GM21529 (cell line): ENCODE data around the gene OVOL3.
"Not testable (repeated sequence)": the region's sequence is repeated elsewhere in the genome, so short reads cannot be mapped to it uniquely, and the experiment has no call there.

Experiments used
- ATAC-seq: cut with Tn5 transposase; IDR thresholded peaks from one replicate; pipeline ENCODE4 v1.9.1; 2021; ENCODE audit not compliant: unreplicated experiment

OVOL3 gene

DNA sequence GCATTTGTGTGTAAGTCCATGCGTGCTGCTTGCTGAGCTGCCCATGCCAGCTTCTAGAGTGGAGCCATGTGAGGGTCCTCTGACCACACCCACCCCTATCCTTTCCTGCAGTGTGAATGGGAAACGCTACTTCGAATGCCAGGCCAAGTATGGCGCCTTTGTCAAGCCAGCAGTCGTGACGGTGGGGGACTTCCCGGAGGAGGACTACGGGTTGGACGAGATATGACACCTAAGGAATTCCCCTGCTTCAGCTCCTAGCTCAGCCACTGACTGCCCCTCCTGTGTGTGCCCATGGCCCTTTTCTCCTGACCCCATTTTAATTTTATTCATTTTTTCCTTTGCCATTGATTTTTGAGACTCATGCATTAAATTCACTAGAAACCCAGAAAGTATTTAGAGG is 14.6 kb downstream of the OVOL3 start:
- ATAC-seq: no peak

DNA sequence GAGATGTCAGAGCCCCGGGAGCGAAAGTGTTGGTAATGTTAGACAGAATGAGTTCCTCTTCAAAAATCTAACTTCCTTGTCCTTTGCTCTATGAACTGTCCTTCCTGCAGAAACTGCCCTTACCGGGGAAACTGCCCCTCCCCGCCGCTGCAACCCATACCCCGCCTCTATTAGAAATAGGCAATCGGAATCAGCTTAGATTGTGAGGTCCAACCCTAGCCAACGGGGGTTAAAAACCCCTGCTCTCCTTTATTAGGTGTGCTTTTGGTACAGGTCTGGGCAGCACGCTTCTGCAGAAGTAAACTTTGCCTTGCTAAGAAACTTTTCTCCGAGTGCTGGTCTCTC is 17.4 kb downstream of the OVOL3 start:
- ATAC-seq: peak; percentile 15

DNA sequence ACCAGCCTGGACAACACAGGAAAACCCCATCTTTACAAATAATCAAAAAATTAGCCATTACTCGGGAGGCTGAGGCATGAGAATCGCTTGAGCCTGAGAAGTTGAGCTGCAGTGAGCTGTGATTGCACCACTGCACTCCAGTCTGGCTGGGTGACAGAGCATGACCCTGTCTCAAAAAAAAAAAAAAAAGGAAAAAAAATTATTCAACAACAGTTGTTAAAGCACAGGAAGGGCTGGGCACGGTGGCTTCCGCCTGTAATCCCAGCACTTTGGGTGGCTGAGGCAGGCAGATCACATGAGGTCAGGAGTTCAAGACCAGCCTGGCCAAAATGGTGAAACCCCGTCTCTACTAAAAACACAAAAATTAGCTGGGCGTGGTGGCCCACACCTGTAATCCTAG is 20.3 kb downstream of the OVOL3 start:
- ATAC-seq: not testable (repeated sequence)

DNA sequence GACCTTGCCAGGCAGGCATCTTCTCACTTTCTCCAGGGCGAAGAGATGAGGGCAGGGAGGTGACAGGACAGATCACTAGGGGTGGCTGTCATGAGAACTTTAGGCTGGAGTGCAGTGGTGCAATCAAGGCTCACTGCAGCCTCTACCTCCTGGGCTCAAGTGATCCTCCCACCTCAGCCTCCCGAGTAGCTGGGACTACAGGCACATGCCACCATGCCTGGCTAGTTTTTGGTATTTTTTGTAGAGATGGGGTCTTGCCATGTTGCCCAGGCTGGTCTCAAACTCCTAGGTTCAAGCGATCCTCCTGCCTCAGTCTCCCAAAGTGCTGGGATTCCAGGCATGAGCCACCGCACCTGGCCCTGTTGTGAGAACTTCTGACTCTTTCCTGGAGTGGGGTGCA is 23.9 kb downstream of the OVOL3 start:
- ATAC-seq: not testable (repeated sequence)

DNA sequence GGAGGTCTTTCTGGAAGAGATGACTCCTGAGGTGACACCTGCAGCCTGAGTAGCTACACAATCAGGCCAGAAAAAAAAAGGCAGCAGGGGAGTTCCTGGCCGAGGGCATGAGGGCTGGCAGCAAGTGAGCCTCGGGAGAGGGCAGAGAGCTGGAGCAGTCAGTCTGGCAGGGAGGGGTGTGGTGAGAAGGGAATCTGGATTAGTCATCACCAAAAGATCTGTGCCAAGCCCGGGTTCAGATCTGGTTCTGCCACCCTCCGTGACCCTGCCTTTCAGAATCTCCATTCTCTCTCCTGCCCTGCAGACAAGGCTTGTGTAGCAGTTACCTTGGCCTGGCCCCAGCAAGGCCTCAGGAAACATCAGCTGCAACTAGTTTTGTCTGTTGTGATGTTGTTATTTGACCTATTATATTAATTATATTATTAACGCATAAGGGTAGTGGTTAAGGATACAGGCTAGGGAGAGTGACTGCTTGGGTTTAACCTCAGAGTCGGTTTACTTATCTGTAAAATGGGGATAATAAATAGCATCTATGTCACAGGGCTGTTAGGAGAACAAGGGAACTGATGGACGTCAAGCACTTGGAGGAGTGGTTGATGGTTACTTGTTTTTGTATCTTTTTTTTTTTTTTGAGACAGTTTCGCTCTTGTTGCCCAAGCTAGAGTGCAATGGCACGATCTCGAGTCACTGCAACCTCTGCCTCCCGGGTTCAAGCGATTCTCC is 26.2 kb downstream of the OVOL3 start:
- no peak for ATAC-seq

GRCh38 chr19:36139120-36139472 is 28.2 kb downstream of the OVOL3 start:
- no peak for ATAC-seq

GRCh38 chr19:36139473-36140303 is 28.7 kb downstream of the OVOL3 start, which contains the start of gene CAPNS1:
CAPNS1 (plus strand) TSS chr19:36140066; CDS start chr19:36141012, 946 bp downstream.
- ATAC-seq: peak; percentile 67

DNA sequence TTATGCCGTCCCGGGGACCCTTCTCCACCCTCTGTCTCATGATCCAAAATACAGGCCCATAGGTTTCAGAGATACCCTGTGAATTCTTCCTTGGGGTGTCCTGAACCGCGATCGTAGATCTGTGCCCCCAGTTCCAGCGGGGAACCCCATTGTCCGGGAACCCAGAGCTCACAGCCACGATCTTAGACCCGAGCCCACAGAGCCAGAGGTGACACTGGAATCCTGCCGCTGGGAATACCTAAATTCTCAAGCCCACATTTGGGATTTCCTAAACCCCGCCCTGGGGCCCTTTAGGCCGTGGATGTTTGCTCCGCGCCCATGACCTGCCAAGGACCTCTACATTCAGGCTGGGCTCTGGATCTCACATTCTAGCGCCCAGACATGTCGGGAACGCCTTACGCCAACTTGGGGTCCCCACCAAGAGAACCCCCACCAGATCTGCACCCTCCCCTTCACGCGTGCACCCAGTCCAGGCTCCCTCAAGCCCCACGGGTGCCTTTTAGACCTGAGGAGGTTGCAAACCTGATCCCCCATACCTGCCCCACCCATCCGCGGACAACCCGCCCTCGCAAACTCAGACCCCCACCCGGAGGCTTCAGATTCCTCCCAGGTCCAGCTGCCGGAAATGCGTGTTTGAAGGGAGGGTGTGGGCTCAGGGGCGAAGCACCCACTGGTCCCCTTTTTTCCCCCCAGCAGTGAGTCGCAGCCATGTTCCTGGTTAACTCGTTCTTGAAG is 29.5 kb downstream of the OVOL3 start:
- ATAC-seq: no peak

DNA sequence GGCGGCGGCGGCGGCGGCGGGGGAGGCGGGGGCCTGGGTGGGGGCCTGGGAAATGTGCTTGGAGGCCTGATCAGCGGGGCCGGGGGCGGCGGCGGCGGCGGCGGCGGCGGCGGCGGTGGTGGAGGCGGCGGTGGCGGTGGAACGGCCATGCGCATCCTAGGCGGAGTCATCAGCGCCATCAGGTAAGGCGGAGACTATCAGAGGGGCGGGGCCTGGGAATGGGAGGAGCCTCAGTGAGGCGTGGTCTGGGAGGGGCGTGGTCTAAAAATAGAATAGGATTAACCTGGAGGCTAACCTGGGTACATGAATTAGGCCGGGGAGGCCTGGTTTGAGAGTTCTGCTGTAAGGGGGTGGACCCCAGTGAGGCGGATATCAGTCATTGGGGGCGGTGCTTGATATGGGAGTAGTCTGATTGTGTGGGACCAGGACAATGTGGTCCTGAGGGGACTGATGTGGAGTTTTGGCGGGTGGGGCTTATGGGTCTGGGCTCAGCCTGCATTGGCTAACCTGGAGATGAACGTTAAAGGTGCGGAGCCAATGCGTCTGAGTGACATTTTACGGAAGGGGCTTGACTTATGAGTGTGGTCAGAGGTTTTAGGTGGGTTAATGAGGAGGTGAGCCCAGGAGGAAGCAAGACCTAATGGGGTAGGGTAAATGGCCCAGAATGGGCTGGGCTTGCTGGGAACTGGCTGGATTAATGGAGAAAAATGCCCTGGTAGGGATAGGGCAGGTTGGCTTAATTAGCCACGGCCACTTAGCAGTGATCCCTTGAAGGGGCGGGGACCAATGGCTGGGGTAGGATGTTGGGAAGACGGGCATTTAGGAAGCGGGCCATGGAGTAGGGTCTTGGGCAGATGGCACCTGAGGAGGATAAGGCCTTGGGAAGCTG is 30.3 kb downstream of the OVOL3 start:
- no peak for ATAC-seq

DNA sequence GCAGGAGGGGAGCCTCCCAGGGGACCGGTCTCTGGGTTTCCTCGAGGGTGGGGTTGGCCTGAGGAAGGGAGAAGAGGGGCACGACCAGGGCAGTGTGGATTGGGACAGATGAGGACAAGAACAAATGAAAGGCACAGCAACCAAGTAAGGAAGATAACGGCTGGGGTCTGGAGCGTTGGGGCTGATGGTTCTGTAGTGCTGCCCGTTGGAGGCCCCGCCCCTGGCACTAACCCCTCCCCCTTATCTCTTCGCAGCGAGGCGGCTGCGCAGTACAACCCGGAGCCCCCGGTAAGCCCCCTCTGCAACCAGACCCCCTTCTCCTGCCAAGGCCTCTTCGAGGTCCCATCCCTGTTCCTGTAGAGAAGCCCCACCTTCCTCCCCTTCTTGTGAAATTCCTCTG is 31.1 kb downstream of the OVOL3 start:
- ATAC-seq: no peak

GRCh38 chr19:36142496-36142895 is 31.6 kb downstream of the OVOL3 start:
- ATAC-seq: no peak

DNA sequence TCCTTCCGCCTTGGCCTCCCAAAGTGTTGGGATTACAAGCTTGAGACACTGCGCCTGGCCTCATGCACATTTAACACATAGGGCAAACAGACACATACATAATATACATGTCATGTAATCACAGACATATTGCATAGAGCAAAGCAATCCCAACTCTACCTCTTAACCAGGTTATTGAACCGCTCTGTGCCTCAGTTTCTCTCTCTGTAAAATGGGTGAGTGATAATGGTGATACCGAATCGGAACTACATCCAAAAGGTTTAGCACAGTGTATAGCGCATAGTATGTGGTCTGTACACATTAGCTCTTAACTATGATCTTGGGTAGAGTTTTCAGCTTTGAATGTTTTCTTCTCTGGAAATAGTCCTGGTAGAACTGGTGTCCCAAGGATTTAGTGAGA is 33.7 kb downstream of the OVOL3 start:
- ATAC-seq: no peak

DNA sequence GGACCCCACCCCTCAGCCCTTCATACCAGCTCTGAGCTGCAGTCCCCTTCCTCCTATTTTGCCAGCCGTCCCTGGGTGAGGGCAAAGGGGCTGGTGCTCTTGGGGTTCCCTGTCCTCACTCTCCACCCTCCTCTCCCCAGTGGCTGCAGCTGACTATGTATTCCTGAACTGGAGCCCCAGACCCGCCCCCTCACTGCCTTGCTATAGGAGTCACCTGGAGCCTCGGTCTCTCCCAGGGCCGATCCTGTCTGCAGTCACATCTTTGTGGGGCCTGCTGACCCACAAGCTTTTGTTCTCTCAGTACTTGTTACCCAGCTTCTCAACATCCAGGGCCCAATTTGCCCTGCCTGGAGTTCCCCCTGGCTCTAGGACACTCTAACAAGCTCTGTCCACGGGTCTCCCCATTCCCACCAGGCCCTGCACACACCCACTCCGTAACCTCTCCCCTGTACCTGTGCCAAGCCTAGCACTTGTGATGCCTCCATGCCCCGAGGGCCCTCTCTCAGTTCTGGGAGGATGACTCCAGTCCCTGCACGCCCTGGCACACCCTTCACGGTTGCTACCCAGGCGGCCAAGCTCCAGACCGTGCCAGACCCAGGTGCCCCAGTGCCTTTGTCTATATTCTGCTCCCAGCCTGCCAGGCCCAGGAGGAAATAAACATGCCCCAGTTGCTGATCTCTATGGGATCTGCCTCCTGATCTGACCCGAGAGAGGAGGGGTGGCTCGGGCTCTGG is 38.9 kb downstream of the OVOL3 start:
- no peak for ATAC-seq

- no peak for ATAC-seq
These were observed 39.6 kb downstream of the OVOL3 start for GRCh38 chr19:36150586-36150985.

- no peak for ATAC-seq
These were observed 40.4 kb downstream of the OVOL3 start for GRCh38 chr19:36151144-36152018.

- no peak for ATAC-seq
These were observed 41.0 kb downstream of the OVOL3 start for GRCh38 chr19:36152019-36152351.

DNA sequence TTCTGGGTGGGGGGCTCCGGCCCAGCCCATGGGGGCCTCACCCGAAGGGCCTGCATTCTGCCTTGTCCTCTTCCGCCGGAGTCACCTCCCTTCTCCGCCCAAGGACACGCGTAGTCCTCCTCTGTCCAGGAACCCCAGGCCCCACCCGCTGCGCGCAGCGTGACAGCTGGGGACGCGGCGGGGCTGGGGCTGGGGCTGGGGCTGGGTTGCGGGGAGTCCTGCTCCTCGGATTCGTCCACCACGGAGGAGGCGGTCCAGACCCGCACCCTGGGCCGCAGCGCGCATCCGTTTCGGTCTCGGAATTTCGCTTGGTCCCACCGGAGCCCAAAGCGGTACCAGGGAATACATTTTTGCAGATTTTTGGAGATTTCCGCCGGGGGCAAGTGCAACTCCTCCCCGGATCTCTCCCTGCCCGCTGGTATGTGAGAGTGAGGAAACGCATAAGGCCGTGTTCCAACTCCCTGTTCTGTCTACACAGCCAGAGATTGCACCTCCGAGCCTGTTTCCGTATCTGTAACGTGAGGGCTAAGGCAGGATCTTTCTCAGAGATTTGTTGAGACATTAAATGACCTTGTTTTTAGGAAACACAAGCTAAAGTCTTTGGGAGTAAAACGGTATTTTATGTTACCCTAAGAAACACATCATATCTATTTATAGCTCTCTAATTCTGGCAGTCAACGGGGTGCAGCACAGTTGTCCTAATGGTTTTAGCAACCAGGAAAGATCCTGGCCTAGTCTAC is 41.6 kb downstream of the OVOL3 start, which contains the start of gene COX7A1:
Gene COX7A1 (minus strand): TSS at position 96 of the 740 bp plus-strand sequence. CDS start 40 bp downstream, at position 56.
- ATAC-seq: no peak

DNA sequence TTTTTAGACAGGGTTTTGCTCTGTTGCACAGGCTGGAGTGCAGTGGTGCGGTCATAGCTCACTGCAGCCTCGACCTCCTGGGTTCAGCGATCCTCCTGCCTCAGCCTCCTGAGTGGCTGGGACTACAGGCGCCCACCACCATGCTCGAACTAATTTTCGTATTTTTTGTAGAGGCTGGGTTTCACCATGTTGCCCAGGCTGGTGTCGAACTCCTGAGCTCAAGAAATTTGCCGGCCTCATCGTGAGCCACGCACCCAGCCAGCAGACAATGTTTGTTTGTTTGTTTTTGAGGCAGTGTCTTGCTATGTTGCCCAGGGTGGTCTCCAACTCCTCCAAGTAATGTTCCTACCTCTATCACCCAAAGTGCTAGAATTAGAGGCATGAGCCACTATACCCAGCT is 42.2 kb downstream of the OVOL3 start:
- ATAC-seq: no peak
